Left lung (tissue), 10 donors: Measurements from ENCODE around the gene JADE2. TPM values are rescaled to one million over a fixed set of nuclear protein-coding genes. Genes with fewer than 3 reads are reported as not detected.
A peak's percentile ranks its signal among the peaks of the same experiment; 100 is the strongest.

Source experiments
- ATAC-seq: fragments of 200-7000 bp; cut with Tn5 transposase; one replicate; pipeline ENCODE4 v1.9.1; 2020; ENCODE audit warnings: moderate library complexity
- DNase-seq, 4 donors: peaks; one replicate each; pipeline ENCODE4 v3.0.0-alpha.2; 2013 to 2020
- H3K27ac ChIP-seq, 2 donors: fragments of 200-600 bp; sonication (generic) in 1 of 2; one replicate each; pipeline versions ENCODE4 v1.5.0 to v1.8.0; 2020 to 2021
- H3K27me3 ChIP-seq, 2 donors: fragments of 200-600 bp; sonication (generic) in 1 of 2; one replicate each; pipeline versions ENCODE4 v1.5.0 to v1.8.0; 2020 to 2021
- H3K36me3 ChIP-seq, 2 donors: fragments of 200-600 bp; sonication (generic) in 1 of 2; one replicate each; pipeline versions ENCODE4 v1.5.0 to v1.8.0; 2020 to 2021
- H3K4me1 ChIP-seq, 2 donors: fragments of 200-600 bp; one replicate each; pipeline ENCODE4 v1.8.0; 2021
- H3K4me3 ChIP-seq, 2 donors: fragments of 200-600 bp; sonication (generic) in 1 of 2; one replicate each; pipeline versions ENCODE4 v1.5.0 to v1.8.0; 2020 to 2021; ENCODE audit warnings: mild to moderate bottlenecking in 1 of 2
- H3K9me3 ChIP-seq, 2 donors: fragments of 200-600 bp; sonication (generic) in 1 of 2; one replicate each; pipeline versions ENCODE4 v1.5.0 to v1.8.0; 2020 to 2021
- intact Hi-C, 2 donors: fragments of 100-400 bp; cut with DNase I; formaldehyde crosslinking; loops; one replicate each; pipeline versions ENCODE4 v1.11.2 to v1.14.2; 2022
- polyA plus RNA-seq, 6 donors: library from polyadenylated mRNA; unstranded; fragments of 120-200 nt; gene quantifications; one replicate each; pipeline ENCODE4 v1.2.1, GENCODE V29; 2013; ENCODE audit not compliant: insufficient read length in 6 of 6
- total RNA-seq, 2 donors: library from RNA; stranded (reverse); fragmentation: NEBNext Ultra II Directional; extraction: Animal tissue kit (Norgen Biotek cat#: 25700); gene quantifications; one replicate each; pipeline ENCODE4 v1.2.1, GENCODE V29; 2021
- TF ChIP-seq, protein P1 (sequence below), 2 donors: fragments of 200-600 bp; sonication (generic) in 1 of 2; IDR thresholded peaks; one replicate each; pipeline versions ENCODE4 v1.5.0 to v1.8.0; 2021; ENCODE audit warnings: antibody characterized with exemption in 2 of 2
- donor health status: DM: no; HTN: yes; CAD: no.
- donor health status: DM: no; HTN: no; CAD: no.

The JADE2 gene
- total and polyA plus RNA-seq, 8 donors, result 13.5 to 51.1 (median 17.3) TPM

DNA sequence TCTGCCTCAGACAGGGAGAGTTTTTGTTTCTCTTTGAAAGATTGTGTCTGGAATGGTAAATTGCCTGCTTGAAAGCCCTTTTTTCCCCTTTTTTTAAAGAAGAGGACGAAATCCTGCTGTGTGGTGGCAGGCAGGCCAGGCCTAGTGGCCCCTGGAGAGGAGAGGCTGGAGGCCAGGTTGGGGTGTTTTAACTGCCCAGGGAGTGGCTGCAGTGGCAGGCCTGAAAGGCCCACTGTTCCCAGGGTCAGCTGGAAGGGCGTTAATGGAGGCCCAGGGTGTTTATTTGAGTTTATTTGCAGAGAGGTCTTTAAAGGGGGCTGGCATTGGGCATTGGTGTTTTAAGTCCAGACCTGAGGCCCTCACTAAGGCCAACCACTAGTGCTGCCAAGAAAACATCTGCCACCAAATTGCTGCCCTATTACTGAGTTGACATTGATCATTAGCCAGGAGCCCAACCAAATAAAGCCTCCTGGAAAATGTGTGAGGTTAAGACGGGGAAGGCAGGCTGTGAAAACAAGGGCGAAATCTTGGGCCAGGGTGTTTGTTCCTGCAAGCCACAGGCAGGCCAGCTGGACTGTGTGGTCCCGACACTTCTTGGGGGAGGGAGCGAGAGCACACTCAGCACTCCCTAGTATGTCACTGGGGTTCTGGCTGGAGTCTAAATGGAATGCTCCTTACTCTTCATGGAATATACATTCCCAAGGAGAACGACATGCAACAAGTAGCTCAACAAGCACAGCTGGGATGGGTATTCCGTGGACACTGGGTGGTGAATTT is 5.0 kb downstream of the JADE2 start:
- intact Hi-C loops, result no loop called here
- Histone ChIP-seq H3K27ac (peak overlapping the region in 1 of 2 donors; percentile 4), H3K36me3 (peaks cover 0 to under 1% of the 10 kb centered on the region in 2 donors), H3K27me3 (no peaks in the 10 kb centered on the region), H3K9me3 (no peaks in the 10 kb centered on the region), H3K4me1 (peaks cover 22 to 66% of the 10 kb centered on the region in 2 donors), H3K4me3 (no peak overlapping the region)
- TF ChIP-seq, protein P1, sequence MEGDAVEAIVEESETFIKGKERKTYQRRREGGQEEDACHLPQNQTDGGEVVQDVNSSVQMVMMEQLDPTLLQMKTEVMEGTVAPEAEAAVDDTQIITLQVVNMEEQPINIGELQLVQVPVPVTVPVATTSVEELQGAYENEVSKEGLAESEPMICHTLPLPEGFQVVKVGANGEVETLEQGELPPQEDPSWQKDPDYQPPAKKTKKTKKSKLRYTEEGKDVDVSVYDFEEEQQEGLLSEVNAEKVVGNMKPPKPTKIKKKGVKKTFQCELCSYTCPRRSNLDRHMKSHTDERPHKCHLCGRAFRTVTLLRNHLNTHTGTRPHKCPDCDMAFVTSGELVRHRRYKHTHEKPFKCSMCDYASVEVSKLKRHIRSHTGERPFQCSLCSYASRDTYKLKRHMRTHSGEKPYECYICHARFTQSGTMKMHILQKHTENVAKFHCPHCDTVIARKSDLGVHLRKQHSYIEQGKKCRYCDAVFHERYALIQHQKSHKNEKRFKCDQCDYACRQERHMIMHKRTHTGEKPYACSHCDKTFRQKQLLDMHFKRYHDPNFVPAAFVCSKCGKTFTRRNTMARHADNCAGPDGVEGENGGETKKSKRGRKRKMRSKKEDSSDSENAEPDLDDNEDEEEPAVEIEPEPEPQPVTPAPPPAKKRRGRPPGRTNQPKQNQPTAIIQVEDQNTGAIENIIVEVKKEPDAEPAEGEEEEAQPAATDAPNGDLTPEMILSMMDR (IDR thresholded peaks at IDR 0.05), result no peak
- DNase-seq (peak in 3 of 4 donors; percentile 29 to 90 (median 80)), ATAC-seq (no peak)

DNA sequence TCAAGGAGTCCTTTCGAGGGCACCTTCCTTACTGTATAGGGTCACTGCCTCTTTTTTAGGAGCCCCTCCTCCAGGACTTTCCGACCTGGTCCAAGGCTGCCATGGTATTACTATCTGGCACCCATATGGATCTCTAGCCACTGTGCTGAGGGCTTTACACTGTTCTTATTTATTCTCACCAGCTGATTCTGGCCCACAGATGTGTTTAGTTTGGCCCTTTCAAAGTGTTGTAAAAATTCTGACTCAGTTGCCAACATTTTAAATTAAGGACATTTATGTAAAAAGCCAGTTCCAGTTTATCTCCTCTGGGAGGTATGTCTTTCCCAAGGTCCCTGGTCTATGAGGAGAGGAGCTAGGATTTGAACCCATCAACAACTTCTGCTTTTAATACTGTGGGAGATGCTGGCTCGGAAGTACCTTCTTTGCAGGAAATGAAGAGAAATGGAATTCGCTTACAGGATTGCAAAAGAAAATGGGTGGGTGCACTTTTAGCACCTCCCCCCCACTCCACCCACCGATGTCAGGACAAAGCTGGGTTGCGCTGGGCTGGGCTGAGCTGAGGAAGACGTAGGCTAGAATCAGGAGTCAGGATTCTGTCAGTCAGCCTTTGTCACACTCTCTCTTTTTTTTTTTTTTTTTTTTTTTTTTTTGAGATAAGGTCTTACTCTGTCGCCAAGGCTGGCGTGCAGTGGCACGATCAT is 7.8 kb downstream of the JADE2 start:
- Histone ChIP-seq H3K9me3 (no peaks in the 10 kb centered on the region), H3K4me3 (no peak overlapping the region), H3K27me3 (no peaks in the 10 kb centered on the region), H3K36me3 (peaks cover 0 to 28% of the 10 kb centered on the region in 2 donors), H3K27ac (no peak overlapping the region), H3K4me1 (peaks cover 16 to 58% of the 10 kb centered on the region in 2 donors)
- peak; percentile 57 for ATAC-seq
- intact Hi-C loops, result no loop called here
- TF ChIP-seq, protein P1 (IDR thresholded peaks at IDR 0.05), result no peak
- peak in 1 of 4 donors; percentile 59 for DNase-seq

DNA sequence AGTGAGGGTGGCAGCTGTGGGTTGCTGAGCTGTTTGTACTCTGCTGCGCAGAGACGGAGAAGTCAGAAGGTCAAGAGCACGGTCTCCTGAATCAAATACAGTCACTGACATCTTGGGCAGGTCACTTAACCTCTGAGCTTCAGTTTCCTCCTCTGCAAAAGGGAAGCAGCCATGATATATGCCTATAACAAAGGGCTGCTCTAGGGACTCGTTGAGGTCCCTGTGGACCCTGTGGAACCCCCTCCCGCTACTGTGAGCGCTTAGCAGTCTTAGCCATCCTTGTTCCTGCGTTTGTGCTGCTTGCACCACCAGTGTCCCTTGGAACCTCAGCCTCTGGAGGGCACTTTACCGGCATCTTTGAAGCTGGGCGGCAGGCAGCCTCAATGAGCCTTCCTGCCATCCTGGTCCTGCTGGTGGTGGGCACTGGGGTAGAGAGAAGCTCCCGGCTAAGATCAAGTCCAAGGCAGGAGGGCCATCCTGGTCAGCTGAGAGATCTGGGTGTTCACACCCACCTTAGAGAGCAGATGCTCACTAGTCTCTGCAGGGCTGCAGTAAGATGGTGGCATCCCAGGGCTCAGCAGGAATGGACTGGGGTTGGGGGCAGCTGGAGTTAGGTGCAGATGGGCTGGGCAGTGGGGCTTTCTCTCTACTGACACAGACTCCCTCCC is 8.7 kb downstream of the JADE2 start:
- no peaks in the 10 kb centered on the region for H3K9me3 ChIP-seq

DNA sequence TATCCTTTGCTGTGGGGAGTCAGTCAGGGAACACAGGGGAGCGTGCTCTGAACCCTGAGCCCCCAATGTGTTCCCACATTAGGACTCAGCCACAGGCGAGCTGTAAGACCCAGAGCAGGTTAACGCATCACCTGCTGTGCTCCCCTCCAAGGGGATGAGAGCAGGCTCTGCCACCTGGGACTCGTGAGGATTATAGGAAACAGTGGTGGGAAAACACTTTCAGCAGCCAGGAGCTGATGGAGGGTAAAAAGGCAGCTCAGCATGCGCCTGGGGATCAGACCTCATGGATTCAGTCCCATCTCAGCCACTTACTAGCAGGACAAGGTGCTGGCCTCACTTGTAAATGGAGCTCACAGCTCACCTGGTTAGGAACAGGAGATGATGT is 9.2 kb downstream of the JADE2 start:
- no peak overlapping the region for H3K4me3 ChIP-seq
- H3K9me3 ChIP-seq, result no peaks in the 10 kb centered on the region
- DNase-seq, result no peak
- intact Hi-C loops, result no loop called here
- TF ChIP-seq, protein P1 (IDR thresholded peaks at IDR 0.05), result no peak
- H3K36me3 ChIP-seq, result peaks cover 0 to 39% of the 10 kb centered on the region in 2 donors
- peaks cover 4 to 44% of the 10 kb centered on the region in 2 donors for H3K4me1 ChIP-seq
- no peak overlapping the region for H3K27ac ChIP-seq
- no peak for ATAC-seq
- no peaks in the 10 kb centered on the region for H3K27me3 ChIP-seq

More for the DNA sequence above, 8.7 kb downstream of the JADE2 start:
- ATAC-seq (no peak), DNase-seq (no peak)
- intact Hi-C loops, result no loop called here
- Histone ChIP-seq H3K27ac (no peak overlapping the region), H3K36me3 (peaks cover 0 to 35% of the 10 kb centered on the region in 2 donors), H3K27me3 (no peaks in the 10 kb centered on the region), H3K4me3 (no peak overlapping the region), H3K4me1 (peaks cover 9 to 49% of the 10 kb centered on the region in 2 donors)
- TF ChIP-seq, protein P1 (IDR thresholded peaks at IDR 0.05), result no peak

DNA sequence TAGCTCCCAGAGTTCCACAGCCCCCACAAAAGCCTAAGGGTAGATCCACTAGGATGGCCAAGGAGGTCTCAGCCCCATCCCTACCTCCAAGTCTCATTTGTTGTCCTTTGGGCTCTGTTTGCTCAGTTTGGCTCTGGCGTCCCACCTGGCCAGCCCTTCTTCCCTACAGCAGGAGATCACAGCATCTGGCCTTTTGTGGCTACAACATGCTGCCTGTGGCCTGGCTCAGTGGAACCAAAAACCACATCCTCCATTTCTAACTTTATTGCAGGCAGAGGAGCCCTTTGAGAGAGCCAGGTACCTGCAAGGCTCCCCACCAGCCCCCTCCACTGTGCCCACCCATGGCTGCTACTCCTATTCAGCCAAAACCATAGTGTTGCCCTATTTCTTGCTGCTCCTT is 11.4 kb downstream of the JADE2 start:
- no peak overlapping the region for H3K27ac ChIP-seq
- no peaks in the 10 kb centered on the region for H3K9me3 ChIP-seq
- peaks cover 0 to 35% of the 10 kb centered on the region in 2 donors for H3K4me1 ChIP-seq
- H3K27me3 ChIP-seq, result no peaks in the 10 kb centered on the region
- DNase-seq (no peak), ATAC-seq (no peak)
- no peak overlapping the region for H3K4me3 ChIP-seq
- intact Hi-C loops, result no loop called here
- H3K36me3 ChIP-seq, result peaks cover 0 to 59% of the 10 kb centered on the region in 2 donors
- TF ChIP-seq, protein P1 (IDR thresholded peaks at IDR 0.05), result no peak
